Adrenal gland (tissue), 5 donors: ENCODE results near the gene CEACAM8.

Experiments used
- CTCF ChIP-seq, 6 experiments: fragments of 450-650 bp in 4 of 6; fragments of 200-600 bp in 2 of 6; sonication (generic) in 1 of 6; IDR thresholded peaks; 1 replicate in 5 of 6; 2 replicates in 1 of 6; pipeline versions ENCODE4 v1.5.1 to v1.8.0; 2016 to 2021; ENCODE audit warnings: antibody characterized with exemption in 6 of 6, mild to moderate bottlenecking in 2 of 6, moderate library complexity in 1 of 6
- POLR2A ChIP-seq, 2 donors: fragments of 450-650 bp; IDR thresholded peaks; one replicate each; pipeline ENCODE4 v1.6.1; 2017; ENCODE audit warnings: antibody characterized with exemption in 2 of 2, mild to moderate bottlenecking in 2 of 2, moderate library complexity in 1 of 2
- donor health status: DM: no; HTN: no; CAD: no.

DNA sequence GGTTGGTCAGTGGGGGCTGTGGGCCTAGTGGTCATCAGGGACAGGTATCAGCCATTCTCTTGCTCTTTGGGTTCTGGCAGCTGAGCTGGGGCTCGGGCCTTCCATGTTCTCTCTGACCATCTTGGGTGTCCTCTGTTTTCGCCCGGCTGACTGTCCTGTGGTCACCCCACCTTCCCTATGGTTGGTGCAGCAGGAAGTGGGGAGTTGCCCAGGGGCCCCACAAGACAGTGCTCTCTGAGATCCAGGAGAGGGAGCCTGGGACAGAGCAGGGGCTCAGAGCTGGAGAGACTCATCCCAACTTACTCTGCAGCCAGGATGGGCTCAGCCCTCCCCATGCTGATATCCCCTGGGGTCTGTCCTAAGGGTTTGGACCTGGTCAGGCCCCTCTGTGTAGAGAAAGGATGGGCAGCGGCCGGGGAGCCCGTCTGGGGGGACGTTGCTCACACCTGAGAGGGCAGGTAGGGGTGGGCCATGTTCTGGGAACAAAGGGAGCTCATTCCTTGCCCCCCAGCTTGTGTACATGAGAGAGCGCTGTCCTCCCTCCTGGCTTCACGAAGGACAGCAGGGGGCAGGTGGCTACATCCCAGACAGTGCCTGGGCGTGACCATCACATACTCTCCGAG lies 937 bp upstream of the CEACAM8 start:
- TF ChIP-seq CTCF (IDR thresholded peaks at IDR 0.05), result no peak
- no peak for TF ChIP-seq POLR2A (IDR thresholded peaks at IDR 0.05)
